SJSA1 (cell line): ENCODE measurements around the gene LAMA1. TPM values are rescaled to one million over a fixed set of nuclear protein-coding genes. Genes with fewer than 3 reads are reported as not detected.
A peak's percentile ranks its signal among the peaks of the same experiment; 100 is the strongest.
"Not testable (repeated sequence)": the region's sequence is repeated elsewhere in the genome, so short reads cannot be mapped to it uniquely, and the experiment has no call there.

Source experiments
- DNase-seq, 2 experiments: peaks; one replicate each; pipeline ENCODE4 v3.0.0-alpha.2; 2015 to 2020; ENCODE audit warnings: low spot score in 2 of 2, low read depth in 1 of 2
- H3K27ac ChIP-seq: fragments of 250-450 bp; sonication (Bioruptor Pico); 2 replicates; pipeline ENCODE4 v1.5.1; 2020; ENCODE audit warnings: mild to moderate bottlenecking, moderate library complexity
- H3K27me3 ChIP-seq: fragments of 250-450 bp; sonication (Bioruptor Pico); replicated peaks from 2 replicates; pipeline ENCODE4 v1.5.1; 2020; ENCODE audit warnings: mild to moderate bottlenecking, moderate library complexity
- H3K36me3 ChIP-seq: fragments of 250-450 bp; sonication (Bioruptor Pico); 2 replicates; pipeline ENCODE4 v1.5.1; 2020; ENCODE audit warnings: mild to moderate bottlenecking
- H3K4me1 ChIP-seq: fragments of 250-450 bp; sonication (Bioruptor Pico); replicated peaks from 2 replicates; pipeline ENCODE4 v1.6.1; 2021; ENCODE audit warnings: mild to moderate bottlenecking
- H3K4me3 ChIP-seq: fragments of 250-450 bp; sonication (Bioruptor Pico); 2 replicates; pipeline ENCODE4 v1.5.1; 2020; ENCODE audit warnings: mild to moderate bottlenecking
- H3K9me3 ChIP-seq: fragments of 250-450 bp; sonication (Bioruptor Pico); replicated peaks from 2 replicates; pipeline ENCODE4 v1.5.1; 2020; ENCODE audit warnings: mild to moderate bottlenecking
- total RNA-seq: library from RNA; depleted of rRNA; stranded (reverse); fragments of >200 nt; shearing (Covaris generic); gene quantifications from 2 replicates; pipeline ENCODE4 v1.2.3, GENCODE V29; 2014; rRNA removed

LAMA1 gene, protein sequence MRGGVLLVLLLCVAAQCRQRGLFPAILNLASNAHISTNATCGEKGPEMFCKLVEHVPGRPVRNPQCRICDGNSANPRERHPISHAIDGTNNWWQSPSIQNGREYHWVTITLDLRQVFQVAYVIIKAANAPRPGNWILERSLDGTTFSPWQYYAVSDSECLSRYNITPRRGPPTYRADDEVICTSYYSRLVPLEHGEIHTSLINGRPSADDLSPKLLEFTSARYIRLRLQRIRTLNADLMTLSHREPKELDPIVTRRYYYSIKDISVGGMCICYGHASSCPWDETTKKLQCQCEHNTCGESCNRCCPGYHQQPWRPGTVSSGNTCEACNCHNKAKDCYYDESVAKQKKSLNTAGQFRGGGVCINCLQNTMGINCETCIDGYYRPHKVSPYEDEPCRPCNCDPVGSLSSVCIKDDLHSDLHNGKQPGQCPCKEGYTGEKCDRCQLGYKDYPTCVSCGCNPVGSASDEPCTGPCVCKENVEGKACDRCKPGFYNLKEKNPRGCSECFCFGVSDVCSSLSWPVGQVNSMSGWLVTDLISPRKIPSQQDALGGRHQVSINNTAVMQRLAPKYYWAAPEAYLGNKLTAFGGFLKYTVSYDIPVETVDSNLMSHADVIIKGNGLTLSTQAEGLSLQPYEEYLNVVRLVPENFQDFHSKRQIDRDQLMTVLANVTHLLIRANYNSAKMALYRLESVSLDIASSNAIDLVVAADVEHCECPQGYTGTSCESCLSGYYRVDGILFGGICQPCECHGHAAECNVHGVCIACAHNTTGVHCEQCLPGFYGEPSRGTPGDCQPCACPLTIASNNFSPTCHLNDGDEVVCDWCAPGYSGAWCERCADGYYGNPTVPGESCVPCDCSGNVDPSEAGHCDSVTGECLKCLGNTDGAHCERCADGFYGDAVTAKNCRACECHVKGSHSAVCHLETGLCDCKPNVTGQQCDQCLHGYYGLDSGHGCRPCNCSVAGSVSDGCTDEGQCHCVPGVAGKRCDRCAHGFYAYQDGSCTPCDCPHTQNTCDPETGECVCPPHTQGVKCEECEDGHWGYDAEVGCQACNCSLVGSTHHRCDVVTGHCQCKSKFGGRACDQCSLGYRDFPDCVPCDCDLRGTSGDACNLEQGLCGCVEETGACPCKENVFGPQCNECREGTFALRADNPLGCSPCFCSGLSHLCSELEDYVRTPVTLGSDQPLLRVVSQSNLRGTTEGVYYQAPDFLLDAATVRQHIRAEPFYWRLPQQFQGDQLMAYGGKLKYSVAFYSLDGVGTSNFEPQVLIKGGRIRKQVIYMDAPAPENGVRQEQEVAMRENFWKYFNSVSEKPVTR (N-terminal part only)
- 5.2 and 6.4 TPM in 2 replicates for total RNA-seq

DNA sequence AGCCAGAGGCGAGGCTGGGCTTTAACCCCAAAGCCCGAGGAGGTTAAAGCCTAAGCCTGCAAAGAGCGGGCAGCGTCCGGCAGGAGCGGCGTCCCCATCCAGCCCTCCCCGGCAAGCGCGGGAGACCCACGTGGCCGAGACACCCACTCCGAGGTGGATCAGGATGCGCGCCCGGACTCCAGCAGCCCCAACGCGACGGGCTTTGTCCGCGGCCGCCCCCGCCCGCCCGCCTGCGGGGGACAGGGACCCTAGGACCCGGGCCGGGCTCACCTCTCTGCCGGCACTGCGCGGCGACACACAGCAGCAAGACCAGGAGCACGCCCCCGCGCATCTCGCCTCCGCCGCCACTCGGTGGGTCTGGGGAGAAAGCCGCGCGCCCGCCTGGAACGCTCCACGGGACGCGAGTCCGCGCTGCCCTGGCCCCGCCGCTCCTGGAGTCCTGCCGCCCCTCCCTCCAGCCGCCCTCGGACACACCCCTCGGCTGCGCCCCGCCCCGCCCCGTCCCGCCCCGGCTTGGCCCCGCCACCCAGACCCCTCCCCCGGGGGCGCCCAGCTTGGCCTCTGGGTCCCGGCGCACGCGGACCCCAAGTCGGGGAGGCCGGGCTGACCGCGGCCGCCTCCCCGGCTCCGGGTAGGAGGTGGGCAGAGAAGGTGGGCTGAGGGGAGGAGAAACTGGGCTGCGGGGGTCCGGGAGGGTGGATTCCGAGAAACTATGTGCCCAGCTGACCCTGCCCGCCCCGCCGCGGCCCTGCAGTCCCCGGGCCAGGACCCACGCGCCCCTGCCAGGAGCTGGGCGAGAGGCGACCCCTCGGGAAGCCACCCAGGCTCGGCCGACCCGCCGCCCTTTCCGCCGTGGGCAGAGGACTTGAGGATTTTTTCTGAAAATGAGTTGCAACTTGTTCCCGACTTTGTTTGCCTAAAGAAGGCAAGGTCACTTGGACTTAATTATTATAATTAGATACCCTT is at the start of gene LAMA1:
Gene LAMA1, minus strand, starts transcription at position 408 of the 966 bp plus-strand sequence. Its CDS starts 77 bp downstream, at position 331.
- Histone ChIP-seq H3K4me1 (peaks cover 16% of the 10 kb centered on the region), H3K27ac (no peak within 1 kb of the TSS), H3K27me3 (peaks cover 44% of the 10 kb centered on the region), H3K4me3 (peak within 1 kb of the TSS; percentile 39), H3K36me3 (no peaks in the 10 kb centered on the region), H3K9me3 (no peaks in the 10 kb centered on the region)
- peak; percentile 29 to 48 for DNase-seq

DNA sequence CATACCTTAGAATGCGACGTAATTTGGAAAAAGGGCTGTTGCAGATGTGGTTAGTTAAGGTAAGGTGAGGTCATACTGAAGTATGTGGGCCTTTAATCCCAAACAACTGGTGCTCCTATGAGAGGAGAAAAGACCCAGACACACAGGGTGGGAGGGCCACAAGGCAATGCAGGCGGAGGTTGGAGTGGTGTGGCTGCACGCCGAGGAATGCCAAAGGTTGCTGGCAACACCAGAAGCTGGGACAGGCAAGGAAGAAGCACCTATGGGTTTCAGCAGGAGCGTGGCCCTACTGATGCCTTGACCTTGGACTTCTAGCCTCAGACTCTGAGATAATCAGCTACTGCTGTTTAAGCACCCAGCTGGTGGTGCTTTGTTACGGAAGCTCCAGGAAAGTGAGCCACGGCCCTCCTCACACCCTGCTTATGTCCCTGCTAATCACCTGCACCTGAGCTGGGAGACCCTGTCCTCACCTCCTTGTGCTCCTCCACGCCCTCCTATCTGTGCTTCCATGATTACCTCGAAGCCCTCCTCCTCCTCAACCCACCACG is 48.3 kb upstream of the LAMA1 start:
- no peaks in the 10 kb centered on the region for H3K27me3 ChIP-seq

DNA sequence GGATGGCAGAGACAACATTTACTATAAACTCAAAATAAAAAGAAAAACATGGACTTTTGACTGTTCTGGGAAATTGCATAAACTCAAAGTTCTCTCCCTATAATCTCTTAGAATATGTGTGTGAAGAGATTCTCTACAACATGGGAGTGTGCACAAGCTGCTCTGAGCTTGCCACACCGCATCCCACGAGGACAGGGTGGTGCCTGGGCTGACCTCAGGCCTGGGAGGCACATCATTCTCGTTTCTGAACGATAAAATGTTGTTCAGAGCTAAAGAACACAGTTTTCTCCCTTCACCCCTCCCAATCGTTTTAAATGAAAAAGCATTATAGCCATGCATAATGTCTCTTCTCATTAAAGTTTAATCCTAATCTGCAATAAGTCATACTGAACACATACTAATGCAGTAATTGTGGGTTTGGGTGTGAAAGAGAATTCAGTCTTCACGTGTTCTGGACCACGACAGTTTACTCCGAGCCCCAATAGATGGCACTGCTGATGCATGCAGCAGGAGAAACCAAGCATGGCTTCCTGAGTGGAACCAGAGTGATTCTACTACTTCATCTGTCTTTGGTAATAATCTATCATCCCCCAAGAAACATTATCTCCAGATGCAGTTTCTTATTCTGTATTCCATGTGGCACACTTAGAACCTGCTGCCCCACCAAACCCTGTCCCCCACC is 46.9 kb upstream of the LAMA1 start:
- no peak for DNase-seq
- H3K36me3 ChIP-seq: no peaks in the 10 kb centered on the region

More for the DNA sequence above, 48.3 kb upstream of the LAMA1 start:
- DNase-seq: no peak
- Histone ChIP-seq H3K4me1 (no peaks in the 10 kb centered on the region), H3K36me3 (no peaks in the 10 kb centered on the region), H3K4me3 (no peak overlapping the region), H3K9me3 (no peaks in the 10 kb centered on the region), H3K27ac (no peak overlapping the region)

GRCh38 chr18:7158216-7158615 is 40.6 kb upstream of the LAMA1 start:
- H3K27ac ChIP-seq: no peak overlapping the region

More for the DNA sequence above, 46.9 kb upstream of the LAMA1 start:
- Histone ChIP-seq H3K27ac (no peak overlapping the region), H3K4me3 (no peak overlapping the region), H3K4me1 (no peaks in the 10 kb centered on the region), H3K9me3 (no peaks in the 10 kb centered on the region), H3K27me3 (no peaks in the 10 kb centered on the region)

DNA sequence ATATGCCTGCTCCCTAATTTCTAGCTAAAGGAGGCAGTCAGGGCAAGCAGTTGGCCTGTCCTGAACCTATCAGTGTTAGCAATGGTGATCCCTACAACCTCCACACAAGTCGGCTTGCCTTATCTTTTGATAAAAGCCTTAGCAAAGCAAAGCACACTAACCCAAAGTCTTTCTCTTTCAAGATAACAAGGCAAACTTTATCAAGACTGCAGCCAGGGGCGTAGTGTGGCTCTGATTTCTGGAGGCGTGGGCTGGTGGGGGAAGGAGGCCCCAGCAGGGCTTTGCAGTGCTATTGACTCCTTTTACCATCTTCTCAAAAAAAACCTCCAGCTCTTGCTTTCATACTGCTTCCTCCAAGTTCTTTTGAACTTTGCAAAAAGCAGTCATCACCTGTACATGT is 40.2 kb upstream of the LAMA1 start:
- Histone ChIP-seq H3K9me3 (no peaks in the 10 kb centered on the region), H3K27me3 (no peaks in the 10 kb centered on the region), H3K4me3 (no peak overlapping the region), H3K36me3 (no peaks in the 10 kb centered on the region), H3K27ac (no peak overlapping the region), H3K4me1 (peaks cover 9% of the 10 kb centered on the region)
- DNase-seq: no peak

More at GRCh38 chr18:7158216-7158615, 40.6 kb upstream of the LAMA1 start:
- Histone ChIP-seq H3K4me3 (no peak overlapping the region), H3K36me3 (no peaks in the 10 kb centered on the region), H3K9me3 (no peaks in the 10 kb centered on the region), H3K4me1 (peaks cover 9% of the 10 kb centered on the region), H3K27me3 (no peaks in the 10 kb centered on the region)
- DNase-seq: peak; percentile 66 to 74

DNA sequence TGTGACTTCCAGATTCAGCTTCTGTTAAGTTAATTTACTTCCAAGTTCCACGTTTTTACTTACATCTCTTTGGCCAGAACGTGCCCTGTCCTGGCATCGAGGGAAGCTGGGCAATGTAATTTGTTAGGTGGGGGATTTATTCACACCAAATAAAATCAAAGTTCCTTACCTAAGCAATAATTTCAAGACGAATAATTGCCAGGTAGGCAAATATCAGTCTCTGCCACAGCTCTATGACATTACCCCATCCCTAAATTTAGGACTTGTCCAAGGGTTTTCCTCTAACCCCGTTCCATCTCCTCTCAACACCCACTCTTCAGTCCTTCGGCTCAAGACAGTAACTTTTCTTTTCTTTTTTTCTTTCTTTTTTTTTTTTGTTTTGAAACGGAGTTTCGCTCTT is 38.3 kb upstream of the LAMA1 start:
- no peaks in the 10 kb centered on the region for H3K36me3 ChIP-seq
- peaks cover 9% of the 10 kb centered on the region for H3K4me1 ChIP-seq
- no peak for DNase-seq
- no peak overlapping the region for H3K27ac ChIP-seq
- H3K9me3 ChIP-seq: no peaks in the 10 kb centered on the region
- H3K4me3 ChIP-seq: no peak overlapping the region
- no peaks in the 10 kb centered on the region for H3K27me3 ChIP-seq

GRCh38 chr18:7155092-7155491 is 37.5 kb upstream of the LAMA1 start:
- H3K27me3 ChIP-seq: no peaks in the 10 kb centered on the region
- no peak overlapping the region for H3K27ac ChIP-seq
- no peaks in the 10 kb centered on the region for H3K9me3 ChIP-seq
- DNase-seq: no peak
- H3K36me3 ChIP-seq: no peaks in the 10 kb centered on the region
- no peak overlapping the region for H3K4me3 ChIP-seq
- H3K4me1 ChIP-seq: peaks cover 9% of the 10 kb centered on the region

DNA sequence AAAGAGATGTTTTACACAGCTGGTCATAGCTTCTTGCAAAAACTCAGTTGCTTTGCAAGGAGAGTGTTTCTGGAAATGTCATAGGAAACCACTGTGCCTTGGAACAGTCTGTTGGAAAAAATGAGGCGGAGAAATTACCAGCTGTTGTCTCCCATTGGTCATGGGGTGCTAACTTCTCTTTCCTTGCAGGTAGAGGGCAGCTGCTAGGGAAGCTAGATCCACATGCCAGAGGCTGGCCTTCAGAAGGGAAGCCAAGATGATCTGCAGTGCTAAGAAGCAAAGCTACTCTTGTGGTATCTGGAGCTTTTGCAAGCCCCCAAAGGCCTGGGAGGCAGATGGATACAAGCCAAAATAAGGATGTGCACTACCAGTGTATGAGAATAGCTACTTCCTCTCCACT is 34.8 kb upstream of the LAMA1 start:
- H3K4me3 ChIP-seq: no peak overlapping the region
- no peaks in the 10 kb centered on the region for H3K9me3 ChIP-seq
- H3K4me1 ChIP-seq: no peaks in the 10 kb centered on the region
- no peaks in the 10 kb centered on the region for H3K36me3 ChIP-seq
- no peaks in the 10 kb centered on the region for H3K27me3 ChIP-seq
- no peak for DNase-seq
- H3K27ac ChIP-seq: no peak overlapping the region

DNA sequence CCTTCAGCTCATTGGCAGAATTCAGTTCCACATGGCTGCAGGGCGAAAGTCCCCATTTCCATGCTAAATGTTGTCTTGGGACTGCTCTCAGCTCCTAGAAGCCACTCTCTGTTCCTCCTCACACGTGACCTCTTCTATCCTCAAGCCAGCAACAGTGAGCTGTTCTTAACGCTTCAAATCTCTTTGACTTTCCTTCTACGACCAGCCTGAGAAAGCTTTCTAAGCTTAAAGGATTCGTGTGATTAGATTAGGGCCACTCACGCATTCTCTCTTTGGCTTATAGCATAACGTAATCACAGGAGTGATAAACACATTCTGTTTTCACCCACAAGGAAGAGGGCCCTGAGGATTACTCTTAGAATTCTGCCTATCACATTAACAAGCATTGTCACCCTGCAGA is 29.8 kb upstream of the LAMA1 start:
- H3K9me3 ChIP-seq: 0 out of 2 replicates have a peak, but pooled peaks cover 3% of the 10 kb centered on the region
- H3K27me3 ChIP-seq: no peaks in the 10 kb centered on the region
- no peak for DNase-seq
- H3K27ac ChIP-seq: no peak overlapping the region
- no peaks in the 10 kb centered on the region for H3K4me1 ChIP-seq
- no peaks in the 10 kb centered on the region for H3K36me3 ChIP-seq
- H3K4me3 ChIP-seq: no peak overlapping the region

DNA sequence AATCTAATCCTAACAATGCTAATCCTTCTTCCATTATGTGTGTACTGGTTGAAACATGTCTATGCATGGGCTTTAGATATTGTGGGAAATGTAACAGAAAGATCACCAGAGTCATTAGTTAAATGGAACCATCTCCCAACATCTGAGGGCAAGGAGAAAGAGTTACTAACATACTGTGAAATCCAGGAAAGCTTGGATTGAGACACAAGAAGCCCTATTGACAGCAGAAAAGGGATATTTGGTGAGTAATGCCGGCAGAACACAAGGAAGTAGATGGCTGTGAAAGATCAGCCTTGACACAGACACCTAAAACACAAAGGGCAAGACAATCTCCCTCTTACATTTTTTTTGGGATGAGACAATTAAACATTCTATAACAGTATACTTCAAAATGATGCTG is 28.5 kb upstream of the LAMA1 start:
- H3K9me3 ChIP-seq: 0 out of 2 replicates have a peak, but pooled peaks cover 3% of the 10 kb centered on the region
- no peak for DNase-seq

DNA sequence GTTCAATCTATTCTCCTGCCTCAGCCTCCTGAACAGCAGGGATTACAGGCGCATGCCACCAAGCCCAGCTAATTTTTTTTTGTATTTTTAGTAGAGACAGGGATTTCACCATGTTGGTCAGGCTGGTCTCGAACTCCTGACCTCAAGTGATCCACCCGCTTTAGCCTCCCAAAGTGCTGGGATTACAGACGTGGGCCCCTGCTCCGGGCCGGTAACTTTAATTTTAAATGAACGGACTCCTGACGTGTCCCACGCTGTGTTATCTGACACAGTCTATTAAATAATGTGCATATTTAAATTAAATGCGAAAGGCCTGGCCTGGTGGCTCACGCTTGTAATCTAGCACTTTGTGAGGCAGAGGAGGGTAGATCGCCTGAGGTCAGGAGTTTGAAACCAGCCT is 27.3 kb upstream of the LAMA1 start:
- not testable (repeated sequence) for H3K27me3 ChIP-seq, H3K36me3 ChIP-seq, H3K27ac ChIP-seq, H3K4me1 ChIP-seq, H3K9me3 ChIP-seq, DNase-seq, H3K4me3 ChIP-seq

More for the DNA sequence above, 28.5 kb upstream of the LAMA1 start:
- H3K4me3 ChIP-seq: no peak overlapping the region
- no peaks in the 10 kb centered on the region for H3K4me1 ChIP-seq
- no peaks in the 10 kb centered on the region for H3K27me3 ChIP-seq
- no peaks in the 10 kb centered on the region for H3K36me3 ChIP-seq
- no peak overlapping the region for H3K27ac ChIP-seq

DNA sequence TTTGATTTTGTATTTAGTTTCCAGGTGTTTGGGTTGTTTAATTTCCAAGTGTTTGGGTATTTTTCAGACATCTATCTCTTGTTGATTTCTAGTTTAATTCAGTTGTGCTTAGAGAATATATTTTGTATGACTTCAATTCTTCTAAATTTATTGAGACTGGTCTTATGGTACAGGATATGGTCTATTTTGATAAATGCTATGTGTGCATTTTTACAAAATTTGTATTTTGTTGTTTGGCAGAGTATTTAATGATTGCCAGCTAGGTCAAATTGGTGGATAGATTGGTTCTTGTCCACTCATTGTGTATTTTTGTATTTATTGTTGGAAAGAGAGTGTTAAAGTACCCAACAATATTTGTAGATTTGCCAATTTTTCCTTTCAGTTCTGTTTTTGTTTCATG is 23.7 kb upstream of the LAMA1 start:
- no peak for DNase-seq
- 0 out of 2 replicates have a peak, but pooled peaks cover 3% of the 10 kb centered on the region for H3K9me3 ChIP-seq
- H3K4me3 ChIP-seq: no peak overlapping the region
- H3K27me3 ChIP-seq: no peaks in the 10 kb centered on the region
- no peaks in the 10 kb centered on the region for H3K36me3 ChIP-seq
- no peak overlapping the region for H3K27ac ChIP-seq
- H3K4me1 ChIP-seq: no peaks in the 10 kb centered on the region
